Hindlimb muscle (tissue), 1 donor: ENCODE measurements around the gene TRAM2. TPM values are rescaled to one million over a fixed set of nuclear protein-coding genes. Genes with fewer than 3 reads are reported as not detected.
A peak's percentile ranks its signal among the peaks of the same experiment; 100 is the strongest.

Experiments
- DNase-seq: peaks from one replicate; pipeline ENCODE4 v3.0.0-alpha.2; 2013
- polyA plus RNA-seq: library from polyadenylated mRNA; unstranded; fragments of 120-200 nt; gene quantifications from one replicate; pipeline ENCODE4 v1.2.1, GENCODE V29; 2013; ENCODE audit not compliant: insufficient read length

Gene TRAM2, protein sequence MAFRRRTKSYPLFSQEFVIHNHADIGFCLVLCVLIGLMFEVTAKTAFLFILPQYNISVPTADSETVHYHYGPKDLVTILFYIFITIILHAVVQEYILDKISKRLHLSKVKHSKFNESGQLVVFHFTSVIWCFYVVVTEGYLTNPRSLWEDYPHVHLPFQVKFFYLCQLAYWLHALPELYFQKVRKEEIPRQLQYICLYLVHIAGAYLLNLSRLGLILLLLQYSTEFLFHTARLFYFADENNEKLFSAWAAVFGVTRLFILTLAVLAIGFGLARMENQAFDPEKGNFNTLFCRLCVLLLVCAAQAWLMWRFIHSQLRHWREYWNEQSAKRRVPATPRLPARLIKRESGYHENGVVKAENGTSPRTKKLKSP
- polyA plus RNA-seq, result 17.6 TPM

DNA sequence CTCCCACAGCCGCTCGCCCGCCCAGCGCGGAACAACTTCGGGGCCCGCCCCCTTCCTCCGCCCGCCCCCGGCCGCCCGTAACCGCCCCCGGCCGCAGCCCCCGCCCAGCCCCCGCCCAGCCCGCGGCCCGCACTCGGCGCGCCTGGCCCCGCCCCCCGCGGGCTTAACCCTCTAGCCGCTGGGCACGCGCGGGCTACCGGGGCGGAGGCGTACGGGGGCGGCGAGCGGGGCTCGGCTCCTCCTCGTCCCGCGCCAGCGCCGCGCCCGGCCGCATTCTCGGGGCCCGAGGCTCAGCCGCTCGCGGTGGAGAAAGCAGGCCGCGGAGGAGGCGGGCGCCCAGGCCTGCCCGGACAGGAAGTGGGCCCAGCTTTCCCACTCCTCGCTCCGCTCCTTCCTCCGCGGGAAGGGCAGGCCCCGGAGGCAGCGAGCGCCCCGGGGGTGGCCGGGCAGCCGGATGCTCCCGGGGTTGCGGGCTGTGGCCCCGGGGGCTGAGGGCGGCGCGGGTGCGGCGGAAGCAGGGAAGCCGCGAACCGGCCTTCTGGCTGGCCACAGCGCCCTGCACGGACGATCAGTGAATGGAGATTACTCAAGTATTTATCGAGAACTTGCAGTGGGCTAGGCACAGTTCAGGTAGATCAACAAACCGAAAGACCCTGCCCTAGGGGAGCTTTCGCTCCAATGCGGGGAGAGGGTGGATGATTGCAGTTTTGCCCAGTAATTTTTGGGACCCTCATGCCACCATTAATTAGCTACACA is at the start of gene TRAM2:
TRAM2 (minus strand) TSS at position 39 of the 756 bp plus-strand sequence. CDS start 145 bp downstream, outside the sequence.
- DNase-seq, result peak; percentile 87

DNA sequence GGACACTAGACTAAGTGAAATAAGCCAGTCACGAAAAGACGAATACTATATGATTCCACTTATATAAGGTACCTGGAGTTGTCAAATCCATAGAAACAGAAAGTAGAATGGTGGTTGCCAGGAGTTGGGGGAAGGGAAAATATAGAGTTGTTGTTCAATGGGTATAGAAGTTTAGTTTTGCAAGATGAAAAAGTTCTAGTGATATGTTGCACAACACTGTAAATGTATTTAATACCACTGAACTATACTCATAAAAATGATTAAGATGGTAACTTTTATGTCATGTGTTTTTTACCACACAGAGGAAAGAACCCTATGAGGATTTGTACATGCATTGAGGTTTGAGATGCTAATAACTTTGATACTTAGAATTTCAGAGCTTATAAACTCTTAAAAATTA is 46.0 kb upstream of the TRAM2 start:
- no peak for DNase-seq

- no peak for DNase-seq
Observed at GRCh38 chr6:52621631-52622030, 44.8 kb upstream of the TRAM2 start.

- DNase-seq, result no peak
Observed at GRCh38 chr6:52620906-52621190, 44.0 kb upstream of the TRAM2 start.

DNA sequence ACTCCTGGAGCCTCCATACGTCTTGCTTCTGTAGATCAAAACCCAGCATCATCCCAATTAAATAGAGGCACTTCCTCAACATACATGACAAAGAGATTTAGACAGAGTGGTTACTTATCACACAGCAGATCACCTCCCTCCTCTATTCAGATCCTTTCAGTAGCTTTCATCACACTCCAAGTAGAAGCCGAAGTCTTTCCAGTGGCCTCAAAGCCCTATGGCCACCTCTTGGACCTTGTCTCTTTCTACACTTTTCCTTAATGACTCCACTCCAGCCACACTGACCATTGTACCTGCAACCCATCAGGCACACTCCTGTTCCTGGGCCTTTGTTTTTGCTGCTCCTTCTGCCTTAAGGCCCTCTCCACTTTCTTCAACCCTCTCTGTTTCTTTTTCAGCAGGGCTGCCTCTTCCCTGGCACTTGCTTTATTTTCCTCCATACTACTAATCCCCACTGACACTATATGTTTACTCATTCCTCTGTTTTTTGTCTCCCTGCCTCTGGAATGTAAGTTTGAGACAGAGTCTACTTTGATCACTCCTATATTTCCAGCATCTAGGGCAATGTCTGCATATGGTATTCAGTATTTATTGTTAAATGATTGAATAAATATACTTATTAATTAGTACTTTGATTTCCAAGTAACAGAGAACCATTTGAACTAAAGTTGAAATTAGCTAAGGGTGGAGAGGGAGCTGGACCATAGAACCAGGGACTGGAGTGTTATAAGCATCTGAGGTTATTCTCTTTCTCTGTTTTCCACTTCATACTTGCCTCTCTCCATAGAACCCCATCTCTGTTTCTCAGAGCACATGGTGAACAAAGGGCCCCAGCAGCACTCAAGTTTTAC is 43.4 kb upstream of the TRAM2 start:
- no peak for DNase-seq

- DNase-seq, result no peak
Observed at GRCh38 chr6:52617087-52617486, 40.2 kb upstream of the TRAM2 start.

DNA sequence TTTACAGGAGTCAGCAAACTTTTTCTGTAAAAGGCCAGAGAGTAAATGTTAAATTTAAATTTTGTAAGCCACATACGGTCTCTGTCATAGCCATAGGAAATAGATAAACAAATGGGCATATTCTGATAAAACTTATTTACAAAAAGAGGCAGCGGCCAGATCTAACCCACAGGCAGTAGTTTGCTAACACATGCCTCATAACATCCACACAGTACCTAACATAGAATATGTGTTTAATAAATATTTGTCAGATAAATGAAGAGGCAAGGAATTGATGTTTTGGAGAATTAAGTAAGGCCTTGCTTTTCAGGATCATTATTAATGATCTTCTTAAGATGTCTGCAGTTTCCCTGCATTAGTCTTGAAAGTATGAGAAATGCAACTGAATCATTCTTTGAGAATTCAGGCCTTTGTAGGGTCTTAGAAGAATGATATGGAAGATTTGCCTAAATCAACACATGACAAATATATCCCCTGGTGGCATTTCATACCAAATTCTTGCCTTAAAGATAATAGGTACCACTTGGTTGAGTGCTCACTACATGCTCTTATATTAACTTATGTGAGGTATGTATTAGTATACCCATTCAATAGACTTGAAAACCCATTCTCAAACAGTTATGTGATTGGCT is 39.3 kb upstream of the TRAM2 start:
- no peak for DNase-seq

- DNase-seq, result no peak
Observed at GRCh38 chr6:52612336-52613054, 35.6 kb upstream of the TRAM2 start.

DNA sequence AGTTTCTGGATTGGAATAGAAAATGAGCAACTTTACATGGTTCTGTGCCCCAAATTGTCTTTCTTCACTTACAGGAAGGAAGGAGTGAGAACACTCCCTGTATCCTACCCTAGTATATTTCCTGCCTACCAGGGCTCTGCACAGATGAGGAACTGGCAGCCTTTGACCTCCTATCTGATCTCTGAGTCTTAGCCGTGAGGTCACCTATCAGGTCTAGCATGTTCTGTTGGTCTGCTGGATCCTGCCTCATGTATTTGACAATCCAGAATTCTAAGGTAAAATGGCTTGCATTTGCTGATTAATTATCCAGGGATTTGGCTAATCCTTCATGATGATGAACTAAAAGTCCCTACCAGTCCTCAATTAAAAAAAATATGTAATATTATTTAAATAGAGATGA is 35.0 kb upstream of the TRAM2 start:
- DNase-seq, result no peak

DNA sequence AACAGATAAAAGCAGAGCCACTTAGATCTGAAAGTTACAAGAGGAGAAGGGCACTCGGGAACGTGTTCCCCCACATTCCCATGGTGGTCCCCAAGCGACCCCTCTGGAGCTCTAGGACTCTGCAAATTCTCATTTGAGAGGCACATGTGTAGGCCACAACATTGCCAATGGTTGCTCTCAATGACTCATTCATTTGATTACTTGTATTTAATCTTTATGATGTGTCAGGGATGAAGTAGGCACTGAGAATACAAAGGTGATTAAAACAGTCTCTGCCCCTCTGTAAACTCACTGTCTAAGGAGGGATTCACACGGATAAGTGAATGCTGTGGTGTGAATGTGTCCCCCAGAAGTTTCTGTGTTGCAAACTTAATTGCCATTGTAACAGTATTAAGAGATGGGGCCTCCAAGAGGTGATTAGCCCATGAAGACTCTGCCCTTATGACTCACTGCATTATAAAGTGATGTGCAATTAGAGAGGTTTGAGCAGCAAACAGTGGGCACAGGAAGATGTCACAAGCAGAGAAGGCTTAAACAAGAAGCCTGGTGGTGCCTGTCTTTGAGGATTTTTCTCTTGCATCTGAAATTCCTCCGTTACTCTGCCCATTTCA is 34.0 kb upstream of the TRAM2 start:
- DNase-seq, result no peak

DNA sequence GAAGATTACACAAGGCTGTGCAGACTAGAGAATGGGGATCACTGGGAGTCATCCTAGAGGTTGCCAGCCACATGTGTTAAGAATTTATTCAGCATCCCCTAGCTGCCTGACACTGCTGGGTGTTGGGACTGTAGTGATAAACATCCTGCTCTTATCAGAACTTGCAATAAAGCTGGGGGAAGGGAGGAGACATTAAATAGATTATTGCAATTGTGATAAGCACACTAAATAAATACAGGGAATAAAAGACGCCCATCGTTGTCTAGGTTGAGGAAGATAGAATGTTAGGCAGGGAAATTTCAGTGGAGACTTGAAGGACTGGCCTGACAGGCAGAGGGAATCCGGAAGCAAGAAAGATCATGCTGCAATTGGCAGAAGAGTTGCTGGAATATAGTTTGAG is 33.2 kb upstream of the TRAM2 start:
- DNase-seq, result no peak

- no peak for DNase-seq
Observed at GRCh38 chr6:52605610-52606185, 28.8 kb upstream of the TRAM2 start.

DNA sequence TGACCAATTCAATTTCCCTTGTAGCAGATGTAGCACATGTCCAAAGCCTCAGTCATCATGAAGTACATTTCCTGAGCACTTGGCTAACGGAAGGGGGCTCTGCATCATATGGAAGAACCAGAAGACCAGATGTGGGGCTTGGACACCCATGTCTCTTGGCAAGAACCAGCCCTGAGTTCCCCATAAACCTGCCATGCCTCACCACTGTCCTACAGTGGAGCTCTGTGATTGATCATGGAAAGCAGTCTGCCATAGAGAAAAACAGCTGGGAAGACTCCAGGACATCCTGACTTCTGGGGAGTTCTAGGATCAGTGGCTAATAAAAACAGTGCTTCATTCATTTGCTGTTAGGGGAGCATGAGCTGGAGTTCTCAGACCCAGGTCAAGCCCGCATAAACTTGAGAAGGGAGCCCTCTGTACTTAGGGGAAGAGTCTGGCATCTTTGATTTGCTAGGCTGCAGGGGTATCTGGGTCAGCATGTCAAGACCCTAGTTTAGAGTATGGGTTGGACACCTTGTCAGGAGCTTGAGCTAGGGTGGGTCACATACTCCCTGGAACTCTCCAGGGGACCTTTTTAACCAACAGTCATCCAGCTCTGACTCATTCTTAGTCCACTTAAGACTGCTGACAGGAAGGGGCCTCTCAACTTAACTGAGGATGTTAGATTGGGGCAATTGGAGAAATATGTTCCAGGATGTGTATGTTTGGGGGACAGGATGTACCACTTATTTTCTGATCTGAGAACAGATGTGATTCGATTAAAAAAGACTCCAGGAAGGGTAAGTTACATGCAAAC is 26.3 kb upstream of the TRAM2 start:
- no peak for DNase-seq

GRCh38 chr6:52598824-52599190 is 21.9 kb upstream of the TRAM2 start:
- DNase-seq, result no peak

- peak; percentile 68 for DNase-seq
Observed at GRCh38 chr6:52598123-52598823, 21.4 kb upstream of the TRAM2 start.

DNA sequence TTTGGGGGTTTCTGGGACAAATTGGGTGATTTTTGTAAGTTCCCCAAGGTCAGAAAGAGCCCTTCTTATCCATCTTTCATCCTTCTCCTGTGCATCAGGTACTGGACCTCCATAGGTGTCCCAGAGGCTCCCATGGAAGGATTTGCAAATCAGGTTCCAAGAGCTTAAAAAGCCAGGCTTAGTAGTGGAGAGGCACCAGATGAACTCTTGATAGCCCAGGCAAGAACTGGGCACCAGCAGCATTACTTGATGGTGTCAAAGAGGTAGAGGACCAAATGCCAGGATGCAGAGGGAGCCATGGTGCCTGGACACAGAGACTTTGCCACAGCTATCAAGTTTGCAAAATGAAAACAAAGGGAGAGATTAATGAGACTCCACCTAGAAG is 20.9 kb upstream of the TRAM2 start:
- no peak for DNase-seq

GRCh38 chr6:52596371-52597028 is 19.6 kb upstream of the TRAM2 start:
- DNase-seq, result no peak

GRCh38 chr6:52595796-52596130 is 18.9 kb upstream of the TRAM2 start:
- DNase-seq, result no peak
